Keratinocyte (primary cell): ENCODE data around the gene STEAP3. TPM values are rescaled to one million over a fixed set of nuclear protein-coding genes. Genes with fewer than 3 reads are reported as not detected.

Source experiments
- DNase-seq: peaks from one replicate; pipeline ENCODE4 v3.0.0-alpha.2; 2011; ENCODE audit warnings: low read depth, missing footprints, low spot score
- FAIRE-seq: peaks from 2 replicates; lab custom pipeline; 2011; peaks lifted over from hg19 to GRCh38; lab: Jason Lieb, UNC
- H2AFZ ChIP-seq: 2 replicates; pipeline ENCODE4 v1.6.0; 2012; ENCODE audit warnings: low read length, control low read depth, inconsistent platforms; ENCODE audit not compliant: control insufficient read depth
- H3K27ac ChIP-seq: 2 replicates; pipeline ENCODE4 v1.5.1; 2011; ENCODE audit warnings: low read length; ENCODE audit not compliant: control insufficient read depth, insufficient read depth
- H3K27me3 ChIP-seq: 3 replicates; pipeline ENCODE4 v1.6.0; 2011; ENCODE audit warnings: low read length; ENCODE audit not compliant: control insufficient read depth, insufficient read depth; ENCODE audit errors: extremely low read depth
- H3K36me3 ChIP-seq, 2 experiments: 2 replicates in 1 of 2; 3 replicates in 1 of 2; pipeline ENCODE4 v1.5.1; 2011; ENCODE audit warnings: low read length in 2 of 2, mild to moderate bottlenecking in 1 of 2; ENCODE audit not compliant: control insufficient read depth in 2 of 2, insufficient read depth in 2 of 2; ENCODE audit errors: extremely low read depth in 1 of 2
- H3K4me1 ChIP-seq: 3 replicates; pipeline ENCODE4 v1.5.1; 2011; ENCODE audit warnings: low read length; ENCODE audit not compliant: control insufficient read depth, insufficient read depth; ENCODE audit errors: extremely low read depth
- H3K4me2 ChIP-seq: 3 replicates; pipeline ENCODE4 v1.6.0; 2011; ENCODE audit warnings: low read depth, low read length; ENCODE audit not compliant: control insufficient read depth, insufficient read depth; ENCODE audit errors: extremely low read depth
- H3K4me3 ChIP-seq, 3 experiments: fragments of 200-600 bp in 1 of 3; sonication (generic) in 1 of 3; 2 replicates in 2 of 3; 3 replicates in 1 of 3; pipeline ENCODE4 v1.5.1; 2011 to 2016; ENCODE audit warnings: low read length in 3 of 3, mild to moderate bottlenecking in 3 of 3, control low read depth in 2 of 3, inconsistent platforms in 1 of 3, low read depth in 1 of 3, mixed read lengths in 1 of 3, mixed run types in 1 of 3, moderate library complexity in 1 of 3; ENCODE audit not compliant: control insufficient read depth in 2 of 3, insufficient read depth in 2 of 3; ENCODE audit errors: extremely low read depth in 1 of 3
- H3K79me2 ChIP-seq: 2 replicates; pipeline ENCODE4 v1.6.0; 2012; ENCODE audit warnings: low read length; ENCODE audit not compliant: control insufficient read depth, insufficient read depth
- H3K9ac ChIP-seq: 3 replicates; pipeline ENCODE4 v1.6.0; 2011; ENCODE audit warnings: low read length; ENCODE audit not compliant: control insufficient read depth, insufficient read depth; ENCODE audit errors: extremely low read depth
- H3K9me1 ChIP-seq: 3 replicates; pipeline ENCODE4 v1.6.0; 2011; ENCODE audit warnings: low read length; ENCODE audit not compliant: control insufficient read depth, insufficient read depth; ENCODE audit errors: extremely low read depth
- H3K9me3 ChIP-seq: 2 replicates; pipeline ENCODE4 v1.5.1; 2012; ENCODE audit warnings: low read depth, low read length; ENCODE audit not compliant: control insufficient read depth
- H4K20me1 ChIP-seq: 3 replicates; pipeline ENCODE4 v1.6.0; 2011; ENCODE audit warnings: low read length; ENCODE audit not compliant: control insufficient read depth, insufficient read depth; ENCODE audit errors: extremely low read depth
- EZH2 ChIP-seq: IDR thresholded peaks from one replicate; pipeline ENCODE4 v1.6.1; 2012; ENCODE audit warnings: inconsistent platforms, mild to moderate bottlenecking, low read length, moderate library complexity
- dilution Hi-C: fragments of 300-500 bp; cut with MboI; formaldehyde crosslinking; loops from one replicate; pipeline ENCODE4 v1.7.0; 2020; ENCODE audit warnings: low sequenced_read_pairs; ENCODE audit not compliant: extremely low pct_ligation_motif_present
- polyA plus RNA-seq, 5 experiments: library from polyadenylated mRNA; depleted of rRNA in 3 of 5; stranded (reverse) in 3 of 5; stranded (forward) in 1 of 5; unstranded in 1 of 5; fragments of >200 nt; gene quantifications; 1 replicate in 1 of 5; 2 replicates in 3 of 5; 3 replicates in 1 of 5; pipeline versions ENCODE4 v1.2.1 to v1.2.3, GENCODE V29; 2011 to 2012; ENCODE audit warnings: missing spikeins in 2 of 5, low read depth in 1 of 5, low replicate concordance in 1 of 5
- TF ChIP-seq, protein P1 (sequence below), 3 experiments: IDR thresholded peaks in 1 of 3; conservative IDR thresholded peaks in 1 of 3; optimal IDR thresholded peaks in 1 of 3; 2 replicates in 2 of 3; 3 replicates in 1 of 3; pipeline versions ENCODE3 to v1.5.1; 2011; ENCODE audit warnings: low read length in 3 of 3, mild to moderate bottlenecking in 3 of 3, moderate library complexity in 2 of 3, control low read depth in 1 of 3, inconsistent platforms in 1 of 3; ENCODE audit not compliant: insufficient read depth in 2 of 3; ENCODE audit errors: extremely low read depth in 1 of 3

STEAP3 gene
- polyA plus RNA-seq, 1 donor (not counting 4 experiments of a cell fraction or from before 2014, with no cell fraction given), result 19.9 TPM

DNA sequence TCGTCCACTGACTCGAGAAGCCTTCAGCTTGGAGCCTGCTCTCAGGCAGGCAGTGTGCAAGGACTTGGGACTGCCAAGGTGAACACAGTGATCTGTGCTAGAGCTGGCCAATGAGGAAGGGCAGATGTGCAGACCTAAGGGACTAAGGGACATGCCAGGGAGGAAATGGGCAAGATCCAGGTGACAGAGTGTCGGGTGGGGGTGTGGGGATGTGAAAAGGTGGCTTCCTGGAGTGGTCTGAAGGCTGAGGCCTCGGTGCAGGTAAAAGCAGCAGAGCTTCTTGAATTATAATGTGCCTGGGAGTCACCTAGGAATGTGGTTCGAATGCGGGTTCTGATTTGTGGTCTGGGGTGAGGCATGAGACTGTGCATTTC is 42.0 kb downstream of the STEAP3 start:
- H3K4me1 ChIP-seq, result no peaks in the 10 kb centered on the region

DNA sequence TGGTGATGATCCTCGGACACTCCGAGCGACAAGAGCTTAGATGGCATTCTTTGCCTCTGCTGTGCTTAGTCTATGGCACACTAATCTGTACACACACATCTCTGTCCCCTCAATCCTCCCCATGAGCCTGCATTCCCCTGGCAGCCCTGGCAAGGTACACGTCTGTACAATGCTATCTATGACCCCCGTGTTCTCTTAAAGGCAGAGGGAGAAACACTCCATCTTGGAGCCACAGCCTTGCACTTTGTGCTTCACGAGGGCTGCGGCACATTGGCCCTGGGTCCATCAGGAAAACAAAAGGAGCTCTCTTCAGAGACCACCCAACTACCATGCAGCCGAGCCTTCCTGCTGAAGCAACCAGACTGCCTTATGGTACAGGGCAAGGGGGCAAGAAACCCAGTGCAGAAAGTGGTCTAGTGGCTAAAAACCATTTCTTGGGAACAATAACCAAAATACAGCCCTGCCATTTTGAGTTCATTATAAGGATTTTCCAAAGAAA is 42.5 kb downstream of the STEAP3 start:
- DNase-seq (no peak), FAIRE-seq (no peak)
- H3K36me3 ChIP-seq, result peaks cover 4% of the 10 kb centered on the region in 2 experiments
- no peak overlapping the region for H3K9ac ChIP-seq
- H3K9me3 ChIP-seq, result no peaks in the 10 kb centered on the region
- H3K4me2 ChIP-seq, result no peak overlapping the region
- no peak overlapping the region for H2AFZ ChIP-seq
- H3K9me1 ChIP-seq, result peaks cover 4% of the 10 kb centered on the region
- no peak overlapping the region for H3K27ac ChIP-seq
- no peaks in the 10 kb centered on the region for H4K20me1 ChIP-seq
- no peak overlapping the region for H3K4me3 ChIP-seq
- dilution Hi-C loops, result no loop called here
- TF ChIP-seq, protein P1, sequence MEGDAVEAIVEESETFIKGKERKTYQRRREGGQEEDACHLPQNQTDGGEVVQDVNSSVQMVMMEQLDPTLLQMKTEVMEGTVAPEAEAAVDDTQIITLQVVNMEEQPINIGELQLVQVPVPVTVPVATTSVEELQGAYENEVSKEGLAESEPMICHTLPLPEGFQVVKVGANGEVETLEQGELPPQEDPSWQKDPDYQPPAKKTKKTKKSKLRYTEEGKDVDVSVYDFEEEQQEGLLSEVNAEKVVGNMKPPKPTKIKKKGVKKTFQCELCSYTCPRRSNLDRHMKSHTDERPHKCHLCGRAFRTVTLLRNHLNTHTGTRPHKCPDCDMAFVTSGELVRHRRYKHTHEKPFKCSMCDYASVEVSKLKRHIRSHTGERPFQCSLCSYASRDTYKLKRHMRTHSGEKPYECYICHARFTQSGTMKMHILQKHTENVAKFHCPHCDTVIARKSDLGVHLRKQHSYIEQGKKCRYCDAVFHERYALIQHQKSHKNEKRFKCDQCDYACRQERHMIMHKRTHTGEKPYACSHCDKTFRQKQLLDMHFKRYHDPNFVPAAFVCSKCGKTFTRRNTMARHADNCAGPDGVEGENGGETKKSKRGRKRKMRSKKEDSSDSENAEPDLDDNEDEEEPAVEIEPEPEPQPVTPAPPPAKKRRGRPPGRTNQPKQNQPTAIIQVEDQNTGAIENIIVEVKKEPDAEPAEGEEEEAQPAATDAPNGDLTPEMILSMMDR (optimal IDR thresholded peaks at IDR 0.05 in 1 of 3, IDR thresholded peaks at IDR 0.05 in 1 of 3, conservative IDR thresholded peaks at IDR 0.05 in 1 of 3; ENCODE audit: extremely low read depth in 1 of 3, insufficient read depth in 2 of 3, low read length in 3 of 3), result no peak
- no peak for TF ChIP-seq EZH2
- H3K79me2 ChIP-seq, result no peaks in the 10 kb centered on the region
- H3K4me1 ChIP-seq, result no peaks in the 10 kb centered on the region
- no peaks in the 10 kb centered on the region for H3K27me3 ChIP-seq

More for the DNA sequence above, 42.0 kb downstream of the STEAP3 start:
- H3K27ac ChIP-seq, result no peak overlapping the region
- H3K9ac ChIP-seq, result no peak overlapping the region
- DNase-seq, result no peak
- H2AFZ ChIP-seq, result no peak overlapping the region
- no peaks in the 10 kb centered on the region for H3K79me2 ChIP-seq
- no peak for FAIRE-seq
- peaks cover 4 to 5% of the 10 kb centered on the region in 2 experiments for H3K36me3 ChIP-seq
- no peak overlapping the region for H3K4me3 ChIP-seq
- no peaks in the 10 kb centered on the region for H4K20me1 ChIP-seq
- H3K27me3 ChIP-seq, result no peaks in the 10 kb centered on the region
- no peaks in the 10 kb centered on the region for H3K9me3 ChIP-seq
- peaks cover 4% of the 10 kb centered on the region for H3K9me1 ChIP-seq
- TF ChIP-seq, protein P1 (optimal IDR thresholded peaks at IDR 0.05 in 1 of 3, IDR thresholded peaks at IDR 0.05 in 1 of 3, conservative IDR thresholded peaks at IDR 0.05 in 1 of 3; ENCODE audit: extremely low read depth in 1 of 3, insufficient read depth in 2 of 3, low read length in 3 of 3), result no peak
- TF ChIP-seq EZH2, result no peak
- no peak overlapping the region for H3K4me2 ChIP-seq
- dilution Hi-C loops, result no loop called here
